Liver (tissue), 9 donors: Measurements from ENCODE around the gene ZSWIM2. TPM values are rescaled to one million over a fixed set of nuclear protein-coding genes. Genes with fewer than 3 reads are reported as not detected.

Experiments used
- DNase-seq: peaks from one replicate; pipeline ENCODE4 v3.0.0-alpha.2; 2017; ENCODE audit warnings: low spot score
- H3K27ac ChIP-seq, 2 donors: one replicate each; pipeline ENCODE4 v1.7.0; 2013; ENCODE audit warnings: inconsistent platforms in 2 of 2, low read length in 2 of 2, control low read depth in 1 of 2, low read depth in 1 of 2, mild to moderate bottlenecking in 1 of 2
- H3K27me3 ChIP-seq, 4 donors: one replicate each; pipeline versions ENCODE4 v1.6.1 to v1.7.0; 2013; ENCODE audit warnings: low read length in 3 of 4, inconsistent platforms in 1 of 4, mild to moderate bottlenecking in 1 of 4, moderate library complexity in 1 of 4; ENCODE audit not compliant: control insufficient read depth in 4 of 4, insufficient read depth in 4 of 4
- H3K36me3 ChIP-seq, 4 donors: one replicate each; pipeline versions ENCODE4 v1.6.1 to v1.7.0; 2013; ENCODE audit warnings: low read length in 3 of 4, mild to moderate bottlenecking in 3 of 4, low read depth in 1 of 4, moderate library complexity in 1 of 4; ENCODE audit not compliant: control insufficient read depth in 4 of 4, insufficient read depth in 3 of 4
- H3K4me1 ChIP-seq, 4 donors: one replicate each; pipeline versions ENCODE4 v1.6.1 to v1.7.0; 2013; ENCODE audit warnings: low read length in 3 of 4, mild to moderate bottlenecking in 3 of 4, moderate library complexity in 1 of 4; ENCODE audit not compliant: control insufficient read depth in 4 of 4, insufficient read depth in 4 of 4
- H3K4me3 ChIP-seq, 3 donors: one replicate each; pipeline versions ENCODE4 v1.6.1 to v1.7.0; 2013; ENCODE audit warnings: low read length in 3 of 3, control low read depth in 1 of 3, low read depth in 1 of 3, mild to moderate bottlenecking in 1 of 3
- H3K9ac ChIP-seq, 2 donors: one replicate each; pipeline ENCODE4 v1.7.0; 2013; ENCODE audit warnings: low read length in 2 of 2, mild to moderate bottlenecking in 2 of 2, moderate library complexity in 2 of 2, control low read depth in 1 of 2, low read depth in 1 of 2
- H3K9me3 ChIP-seq, 4 donors: one replicate each; pipeline versions ENCODE4 v1.6.1 to v1.7.0; 2013; ENCODE audit warnings: low read length in 3 of 4; ENCODE audit not compliant: control insufficient read depth in 4 of 4
- ATF3 ChIP-seq: IDR thresholded peaks from 2 replicates; pipeline ENCODE4 v1.6.1; 2016; ENCODE audit warnings: antibody characterized with exemption
- FOXA2 ChIP-seq: IDR thresholded peaks from 2 replicates; pipeline ENCODE4 v1.6.1; 2016; ENCODE audit warnings: antibody characterized with exemption
- GABPA ChIP-seq, 2 donors: IDR thresholded peaks in 1 of 2; conservative IDR thresholded peaks in 1 of 2; 2 replicates each; pipeline ENCODE4 v1.6.1; 2016; ENCODE audit warnings: antibody characterized with exemption in 2 of 2, mild to moderate bottlenecking in 1 of 2, moderate library complexity in 1 of 2
- HNF4A ChIP-seq, 2 donors: conservative IDR thresholded peaks; 2 replicates each; pipeline ENCODE4 v1.6.1; 2016; ENCODE audit warnings: antibody characterized with exemption in 2 of 2, mild to moderate bottlenecking in 2 of 2
- REST ChIP-seq: IDR thresholded peaks from 2 replicates; pipeline ENCODE4 v1.6.1; 2016; ENCODE audit warnings: antibody characterized with exemption, mild to moderate bottlenecking
- RXRA ChIP-seq, 2 donors: IDR thresholded peaks; 2 replicates each; pipeline ENCODE4 v1.6.1; 2017 to 2018; ENCODE audit warnings: antibody characterized with exemption in 2 of 2, mild to moderate bottlenecking in 1 of 2
- TAF1 ChIP-seq: conservative IDR thresholded peaks from 2 replicates; pipeline ENCODE4 v1.6.1; 2016; ENCODE audit warnings: antibody characterized with exemption, mild to moderate bottlenecking
- YY1 ChIP-seq: IDR thresholded peaks from 2 replicates; pipeline ENCODE4 v1.6.1; 2016; ENCODE audit warnings: antibody characterized with exemption, mild to moderate bottlenecking
- ZBTB33 ChIP-seq: IDR thresholded peaks from 2 replicates; pipeline ENCODE4 v1.6.1; 2016; ENCODE audit warnings: antibody characterized with exemption
- WGBS: extraction: QIAGEN DNeasy Blood & Tissue Kit; methylation state at CpG from one replicate; pipeline ENCODE4 v1.1.7; 2013; 5-methylcytosine and 5-hydroxymethylcytosine counted together
- polyA plus RNA-seq, 2 donors: library from polyadenylated mRNA; stranded (reverse) in 1 of 2; unstranded in 1 of 2; fragments of 200-250 nt in 1 of 2; fragments of >200 nt in 1 of 2; fragmentation: Nextera tagmentation in 1 of 2; extraction: Ambion mirVana in 1 of 2; gene quantifications; one replicate each; pipeline versions ENCODE4 v1.2.1 to v1.2.3, GENCODE V29; 2013 to 2015
- total RNA-seq, 2 donors: library from RNA; depleted of rRNA; stranded (reverse); fragments of >200 nt; gene quantifications; one replicate each; pipeline ENCODE4 v1.2.3, GENCODE V29; 2014
- donor health status: healthy.
- donor health status: healthy.
- donor health status: healthy.
- donor health status: healthy.
- donor health status: healthy.

ZSWIM2 gene
- total and polyA plus RNA-seq, 4 donors: not detected

- no peaks in the 10 kb centered on the region for H3K4me1 ChIP-seq
These were observed 40.3 kb upstream of the ZSWIM2 start for GRCh38 chr2:186889101-186889879.

More at GRCh38 chr2:186889101-186889879, 40.3 kb upstream of the ZSWIM2 start:
- Histone ChIP-seq H3K27me3 (peaks cover 0 to 2% (median 1%) of the 10 kb centered on the region in 4 donors), H3K27ac (no peak overlapping the region), H3K4me3 (no peak overlapping the region), H3K9ac (no peak overlapping the region), H3K36me3 (no peaks in the 10 kb centered on the region), H3K9me3 (no peaks in the 10 kb centered on the region)
- 58% methylated on average over 7 of the region's 7 CpGs for WGBS
- TF ChIP-seq REST (no peak), GABPA (IDR thresholded peaks at IDR 0.05 in 1 of 2, conservative IDR thresholded peaks at IDR 0.05 in 1 of 2) (no peak), ATF3 (no peak), TAF1 (no peak), ZBTB33 (no peak), YY1 (no peak), HNF4A (conservative IDR thresholded peaks at IDR 0.05) (no peak), RXRA (IDR thresholded peaks at IDR 0.05) (no peak), FOXA2 (no peak)
- DNase-seq: no peak
